ENCODE data around the gene MYL6.

MYL6 gene

DNA sequence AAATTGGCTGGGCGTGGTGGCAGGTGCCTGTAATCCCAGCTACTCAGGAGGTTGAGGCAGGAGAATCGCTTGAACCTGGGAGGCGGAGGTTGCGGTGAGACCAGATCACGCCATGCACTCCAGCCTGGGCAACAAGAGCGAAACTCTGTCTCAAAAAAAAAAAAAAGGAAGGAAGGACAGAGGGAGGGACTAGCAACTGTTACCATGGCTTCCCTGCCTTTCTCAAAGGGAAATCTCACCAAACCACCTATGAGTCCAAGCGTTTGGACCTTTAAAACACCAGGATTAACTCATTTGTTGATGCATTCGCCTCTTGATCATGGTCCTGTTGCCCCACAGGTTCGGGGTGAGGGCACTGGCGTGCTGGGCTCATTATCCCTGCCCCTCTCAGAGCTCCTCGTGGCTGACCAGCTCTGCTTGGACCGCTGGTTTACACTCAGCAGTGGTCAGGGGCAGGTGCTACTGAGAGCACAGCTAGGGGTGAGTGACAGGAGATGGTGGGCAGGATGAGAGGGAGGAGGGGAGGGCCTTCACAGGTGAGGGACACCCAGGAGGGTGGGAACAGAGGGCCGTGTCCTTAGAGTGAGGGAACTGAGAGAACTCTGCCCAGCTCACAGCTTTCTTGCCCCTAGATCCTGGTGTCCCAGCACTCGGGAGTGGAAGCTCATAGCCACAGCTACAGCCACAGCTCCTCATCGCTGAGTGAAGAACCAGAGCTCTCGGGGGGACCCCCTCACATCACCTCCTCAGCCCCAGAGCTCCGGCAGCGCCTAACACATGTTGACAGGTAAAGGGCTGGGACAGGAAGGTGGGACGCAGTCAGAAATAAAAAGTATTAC is 16.0 kb upstream of the MYL6 start:
- peak overlapping the region; percentile 35 for H3K27ac ChIP-seq (replicated peaks)
- H3K4me3 ChIP-seq (replicated peaks; ENCODE audit: insufficient read depth, low read length): no peak overlapping the region
- TF ChIP-seq POLR2AphosphoS5 (IDR thresholded peaks at IDR 0.05; ENCODE audit: low read depth): no peak
- TF ChIP-seq, protein P1, sequence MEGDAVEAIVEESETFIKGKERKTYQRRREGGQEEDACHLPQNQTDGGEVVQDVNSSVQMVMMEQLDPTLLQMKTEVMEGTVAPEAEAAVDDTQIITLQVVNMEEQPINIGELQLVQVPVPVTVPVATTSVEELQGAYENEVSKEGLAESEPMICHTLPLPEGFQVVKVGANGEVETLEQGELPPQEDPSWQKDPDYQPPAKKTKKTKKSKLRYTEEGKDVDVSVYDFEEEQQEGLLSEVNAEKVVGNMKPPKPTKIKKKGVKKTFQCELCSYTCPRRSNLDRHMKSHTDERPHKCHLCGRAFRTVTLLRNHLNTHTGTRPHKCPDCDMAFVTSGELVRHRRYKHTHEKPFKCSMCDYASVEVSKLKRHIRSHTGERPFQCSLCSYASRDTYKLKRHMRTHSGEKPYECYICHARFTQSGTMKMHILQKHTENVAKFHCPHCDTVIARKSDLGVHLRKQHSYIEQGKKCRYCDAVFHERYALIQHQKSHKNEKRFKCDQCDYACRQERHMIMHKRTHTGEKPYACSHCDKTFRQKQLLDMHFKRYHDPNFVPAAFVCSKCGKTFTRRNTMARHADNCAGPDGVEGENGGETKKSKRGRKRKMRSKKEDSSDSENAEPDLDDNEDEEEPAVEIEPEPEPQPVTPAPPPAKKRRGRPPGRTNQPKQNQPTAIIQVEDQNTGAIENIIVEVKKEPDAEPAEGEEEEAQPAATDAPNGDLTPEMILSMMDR (IDR thresholded peaks at IDR 0.05; ENCODE audit: insufficient read depth, low read length): no peak
- TF ChIP-seq, protein P2, sequence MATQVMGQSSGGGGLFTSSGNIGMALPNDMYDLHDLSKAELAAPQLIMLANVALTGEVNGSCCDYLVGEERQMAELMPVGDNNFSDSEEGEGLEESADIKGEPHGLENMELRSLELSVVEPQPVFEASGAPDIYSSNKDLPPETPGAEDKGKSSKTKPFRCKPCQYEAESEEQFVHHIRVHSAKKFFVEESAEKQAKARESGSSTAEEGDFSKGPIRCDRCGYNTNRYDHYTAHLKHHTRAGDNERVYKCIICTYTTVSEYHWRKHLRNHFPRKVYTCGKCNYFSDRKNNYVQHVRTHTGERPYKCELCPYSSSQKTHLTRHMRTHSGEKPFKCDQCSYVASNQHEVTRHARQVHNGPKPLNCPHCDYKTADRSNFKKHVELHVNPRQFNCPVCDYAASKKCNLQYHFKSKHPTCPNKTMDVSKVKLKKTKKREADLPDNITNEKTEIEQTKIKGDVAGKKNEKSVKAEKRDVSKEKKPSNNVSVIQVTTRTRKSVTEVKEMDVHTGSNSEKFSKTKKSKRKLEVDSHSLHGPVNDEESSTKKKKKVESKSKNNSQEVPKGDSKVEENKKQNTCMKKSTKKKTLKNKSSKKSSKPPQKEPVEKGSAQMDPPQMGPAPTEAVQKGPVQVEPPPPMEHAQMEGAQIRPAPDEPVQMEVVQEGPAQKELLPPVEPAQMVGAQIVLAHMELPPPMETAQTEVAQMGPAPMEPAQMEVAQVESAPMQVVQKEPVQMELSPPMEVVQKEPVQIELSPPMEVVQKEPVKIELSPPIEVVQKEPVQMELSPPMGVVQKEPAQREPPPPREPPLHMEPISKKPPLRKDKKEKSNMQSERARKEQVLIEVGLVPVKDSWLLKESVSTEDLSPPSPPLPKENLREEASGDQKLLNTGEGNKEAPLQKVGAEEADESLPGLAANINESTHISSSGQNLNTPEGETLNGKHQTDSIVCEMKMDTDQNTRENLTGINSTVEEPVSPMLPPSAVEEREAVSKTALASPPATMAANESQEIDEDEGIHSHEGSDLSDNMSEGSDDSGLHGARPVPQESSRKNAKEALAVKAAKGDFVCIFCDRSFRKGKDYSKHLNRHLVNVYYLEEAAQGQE (IDR thresholded peaks at IDR 0.05; ENCODE audit: insufficient replicate concordance, low read depth): no peak
- TF ChIP-seq SPI1 (IDR thresholded peaks at IDR 0.05; ENCODE audit: borderline replicate concordance, low read depth): no peak
- no peak for TF ChIP-seq GABPA (IDR thresholded peaks at IDR 0.05; ENCODE audit: low read depth)
- DNase-seq (ENCODE audit: low read depth in 1 of 2, low spot score in 1 of 2): peak in 1 of 2 experiments; percentile 18
- no peaks in the 10 kb centered on the region for H3K27me3 ChIP-seq (ENCODE audit: insufficient read depth, poor library complexity, severe bottlenecking)

DNA sequence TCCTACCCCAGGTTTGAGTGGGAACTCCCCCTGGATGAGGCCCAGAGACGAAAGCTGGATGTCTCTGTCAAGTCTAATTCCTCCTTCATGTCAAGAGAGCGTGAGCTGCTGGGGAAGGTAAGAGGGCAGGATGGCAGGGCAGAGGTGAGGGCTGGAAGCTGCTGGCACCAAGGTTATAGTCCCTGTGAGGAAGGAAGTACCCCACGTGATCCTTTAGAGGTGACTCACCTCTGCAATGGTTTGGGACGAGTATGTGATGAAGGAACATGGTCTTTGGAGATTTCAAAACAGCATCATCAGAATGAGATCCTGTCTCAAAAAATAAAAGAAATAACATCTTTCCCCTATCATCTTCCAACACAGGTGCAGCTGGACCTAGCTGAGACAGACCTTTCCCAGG is 14.9 kb upstream of the MYL6 start:
- Histone ChIP-seq H3K27ac (replicated peaks) (no peak overlapping the region), H3K4me3 (replicated peaks; ENCODE audit: insufficient read depth, low read length) (no peak overlapping the region), H3K27me3 (ENCODE audit: insufficient read depth, poor library complexity, severe bottlenecking) (no peaks in the 10 kb centered on the region)
- DNase-seq (ENCODE audit: low read depth in 1 of 2, low spot score in 1 of 2): no peak
- TF ChIP-seq, protein P1 (IDR thresholded peaks at IDR 0.05; ENCODE audit: insufficient read depth, low read length): no peak
- TF ChIP-seq SPI1 (IDR thresholded peaks at IDR 0.05; ENCODE audit: borderline replicate concordance, low read depth) (no peak), GABPA (IDR thresholded peaks at IDR 0.05; ENCODE audit: low read depth) (no peak), POLR2AphosphoS5 (IDR thresholded peaks at IDR 0.05; ENCODE audit: low read depth) (no peak)
- TF ChIP-seq, protein P2 (IDR thresholded peaks at IDR 0.05; ENCODE audit: insufficient replicate concordance, low read depth): no peak

DNA sequence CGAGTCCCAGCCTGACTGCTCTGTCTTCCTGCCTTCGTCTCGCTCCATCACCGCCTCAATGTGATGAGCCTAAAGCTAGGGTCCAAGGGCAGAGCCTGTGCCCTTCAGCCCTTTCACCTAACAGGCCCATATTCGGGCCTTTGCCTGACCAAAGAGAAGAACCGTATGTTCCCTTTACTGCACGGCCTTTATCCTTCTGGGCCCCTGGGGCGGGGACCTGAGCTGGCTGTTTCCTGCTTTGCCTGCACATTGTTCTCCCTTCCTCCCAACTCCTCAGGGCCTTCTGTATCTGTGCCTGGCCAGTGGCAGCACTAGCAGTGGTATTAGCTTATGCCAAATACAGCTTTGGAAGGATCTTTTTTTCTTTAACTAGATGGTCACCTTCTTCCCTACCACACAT is 14.3 kb upstream of the MYL6 start:
- Histone ChIP-seq H3K27ac (replicated peaks) (no peak overlapping the region), H3K4me3 (replicated peaks; ENCODE audit: insufficient read depth, low read length) (no peak overlapping the region), H3K27me3 (ENCODE audit: insufficient read depth, poor library complexity, severe bottlenecking) (no peaks in the 10 kb centered on the region)
- no peak for DNase-seq (ENCODE audit: low read depth in 1 of 2, low spot score in 1 of 2)
- TF ChIP-seq POLR2AphosphoS5 (IDR thresholded peaks at IDR 0.05; ENCODE audit: low read depth) (no peak), GABPA (IDR thresholded peaks at IDR 0.05; ENCODE audit: low read depth) (no peak), SPI1 (IDR thresholded peaks at IDR 0.05; ENCODE audit: borderline replicate concordance, low read depth) (no peak)
- TF ChIP-seq, protein P2 (IDR thresholded peaks at IDR 0.05; ENCODE audit: insufficient replicate concordance, low read depth): no peak
- TF ChIP-seq, protein P1 (IDR thresholded peaks at IDR 0.05; ENCODE audit: insufficient read depth, low read length): no peak

Measured in HL-60 (cell line).